Thyroid gland (tissue), 4 donors: ENCODE measurements around the gene GLP1R.

ENCODE experiments used
- POLR2A ChIP-seq, 2 donors: fragments of 450-650 bp; IDR thresholded peaks; one replicate each; pipeline ENCODE4 v1.6.1; 2017; ENCODE audit warnings: antibody characterized with exemption in 2 of 2, mild to moderate bottlenecking in 2 of 2, moderate library complexity in 1 of 2
- TF ChIP-seq, protein P1 (sequence below), 6 experiments: fragments of 200-600 bp in 3 of 6; fragments of 450-650 bp in 3 of 6; sonication (generic) in 3 of 6; IDR thresholded peaks; one replicate each; pipeline ENCODE4 v1.5.1; 2016 to 2019; ENCODE audit warnings: antibody characterized with exemption in 6 of 6, mild to moderate bottlenecking in 2 of 6, inconsistent platforms in 1 of 6, moderate library complexity in 1 of 6

DNA sequence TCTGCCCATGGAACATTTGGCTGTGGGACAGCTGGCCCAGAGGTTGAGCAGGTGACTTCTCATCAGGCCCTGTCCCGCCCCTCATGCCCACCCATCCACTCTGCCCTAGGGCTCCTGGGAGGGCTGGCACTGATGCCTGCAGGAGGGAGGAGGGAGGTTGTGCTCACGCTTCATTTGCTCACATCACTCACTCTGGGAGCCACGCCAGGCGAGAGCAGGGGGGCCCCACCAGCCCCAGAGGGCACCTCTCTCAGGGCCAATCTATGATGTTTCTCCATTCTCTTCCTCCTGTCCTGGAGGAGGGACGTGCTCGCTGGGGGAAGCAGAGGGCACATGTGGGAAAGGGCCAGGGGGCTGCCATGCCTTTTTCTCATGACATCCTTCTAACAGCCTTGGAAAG lies 10.9 kb upstream of the GLP1R start:
- TF ChIP-seq, protein P1, sequence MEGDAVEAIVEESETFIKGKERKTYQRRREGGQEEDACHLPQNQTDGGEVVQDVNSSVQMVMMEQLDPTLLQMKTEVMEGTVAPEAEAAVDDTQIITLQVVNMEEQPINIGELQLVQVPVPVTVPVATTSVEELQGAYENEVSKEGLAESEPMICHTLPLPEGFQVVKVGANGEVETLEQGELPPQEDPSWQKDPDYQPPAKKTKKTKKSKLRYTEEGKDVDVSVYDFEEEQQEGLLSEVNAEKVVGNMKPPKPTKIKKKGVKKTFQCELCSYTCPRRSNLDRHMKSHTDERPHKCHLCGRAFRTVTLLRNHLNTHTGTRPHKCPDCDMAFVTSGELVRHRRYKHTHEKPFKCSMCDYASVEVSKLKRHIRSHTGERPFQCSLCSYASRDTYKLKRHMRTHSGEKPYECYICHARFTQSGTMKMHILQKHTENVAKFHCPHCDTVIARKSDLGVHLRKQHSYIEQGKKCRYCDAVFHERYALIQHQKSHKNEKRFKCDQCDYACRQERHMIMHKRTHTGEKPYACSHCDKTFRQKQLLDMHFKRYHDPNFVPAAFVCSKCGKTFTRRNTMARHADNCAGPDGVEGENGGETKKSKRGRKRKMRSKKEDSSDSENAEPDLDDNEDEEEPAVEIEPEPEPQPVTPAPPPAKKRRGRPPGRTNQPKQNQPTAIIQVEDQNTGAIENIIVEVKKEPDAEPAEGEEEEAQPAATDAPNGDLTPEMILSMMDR (IDR thresholded peaks at IDR 0.05): no peak
- no peak for TF ChIP-seq POLR2A (IDR thresholded peaks at IDR 0.05)
